ENCODE measurements around the gene CDH4. TPM values are rescaled to one million over a fixed set of nuclear protein-coding genes. Genes with fewer than 3 reads are reported as not detected.

The CDH4 gene
- total RNA-seq, 4 donors from 2014 or later, result not detected

GRCh38 chr20:61369731-61370520, 117.9 kb downstream of the CDH4 start:
- intact Hi-C loops (cut with DNase I; ENCODE audit: low total_unique reads) (no loop called here), in situ Hi-C loops (cut with MboI; ENCODE audit: low pct_ligation_motif_present in 1 of 4, low pct_unique_long_range_greater_than_20kb in 1 of 4, low sequenced_read_pairs in 3 of 4) (no loop called here)
- H3K27ac ChIP-seq, result no peak overlapping the region
- H3K27me3 ChIP-seq, result peaks cover 3% of the 10 kb centered on the region
- WGBS, 2 donors (ENCODE audit: low coverage in 1 of 2), result 71 to 81% methylated on average over 4 to 13 of the region's 13 CpGs
- no peak overlapping the region for H3K4me3 ChIP-seq
- DNase-seq, result no peak
- no peaks in the 10 kb centered on the region for H3K36me3 ChIP-seq
- no peak for TF ChIP-seq CTCF (IDR thresholded peaks at IDR 0.05)
- TF ChIP-seq EP300 (IDR thresholded peaks at IDR 0.05; ENCODE audit: low read depth), result no peak
- TF ChIP-seq POLR2AphosphoS5 (IDR thresholded peaks at IDR 0.05), result no peak
- no peak for TF ChIP-seq POLR2A (IDR thresholded peaks at IDR 0.05)
- H3K9me3 ChIP-seq, result no peaks in the 10 kb centered on the region
- no peaks in the 10 kb centered on the region for H3K4me1 ChIP-seq

DNA sequence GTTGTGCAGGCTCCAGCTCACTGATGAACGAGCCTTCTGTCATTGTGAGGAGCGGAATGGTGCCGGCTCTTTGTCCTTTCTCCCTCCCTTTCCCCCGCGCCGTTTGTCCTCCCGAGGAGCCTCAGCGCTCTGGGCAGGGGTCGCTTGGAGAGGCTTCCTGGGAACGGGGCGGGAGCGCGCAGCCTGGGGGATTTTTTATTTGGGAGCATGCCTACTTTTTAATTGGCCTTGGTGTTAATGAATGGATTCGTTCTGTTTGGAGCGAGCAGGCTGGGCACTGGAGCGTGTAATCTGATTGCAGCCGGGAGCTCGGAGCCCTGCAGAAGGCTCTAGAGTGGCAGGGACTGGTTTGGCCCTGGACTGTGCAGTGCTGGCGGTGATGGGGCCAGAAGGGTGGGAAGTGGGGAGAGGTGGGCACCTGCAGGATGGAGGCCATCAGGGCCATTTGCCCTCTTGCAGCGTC, 118.8 kb downstream of the CDH4 start:
- TF ChIP-seq POLR2AphosphoS5 (IDR thresholded peaks at IDR 0.05) (no peak), CTCF (IDR thresholded peaks at IDR 0.05) (no peak), EP300 (IDR thresholded peaks at IDR 0.05; ENCODE audit: low read depth) (no peak), POLR2A (IDR thresholded peaks at IDR 0.05) (no peak)
- Histone ChIP-seq H3K27me3 (peaks cover 3% of the 10 kb centered on the region), H3K4me3 (no peak overlapping the region), H3K27ac (no peak overlapping the region), H3K4me1 (no peaks in the 10 kb centered on the region), H3K9me3 (no peaks in the 10 kb centered on the region), H3K36me3 (no peaks in the 10 kb centered on the region)
- WGBS, 2 donors (ENCODE audit: low coverage in 1 of 2), result 0 to 62% methylated on average over 1 to 20 of the region's 20 CpGs
- intact Hi-C loops (cut with DNase I; ENCODE audit: low total_unique reads) (no loop called here), in situ Hi-C loops (cut with MboI; ENCODE audit: low pct_ligation_motif_present in 1 of 4, low pct_unique_long_range_greater_than_20kb in 1 of 4, low sequenced_read_pairs in 3 of 4) (no loop called here)
- no peak for DNase-seq

- intact Hi-C loops (cut with DNase I; ENCODE audit: low total_unique reads), result no loop called here
- Histone ChIP-seq H3K27ac (no peak overlapping the region), H3K4me1 (no peaks in the 10 kb centered on the region), H3K27me3 (peaks cover 3% of the 10 kb centered on the region), H3K4me3 (no peak overlapping the region), H3K9me3 (no peaks in the 10 kb centered on the region), H3K36me3 (no peaks in the 10 kb centered on the region)
- in situ Hi-C loops (cut with MboI; ENCODE audit: low pct_ligation_motif_present in 1 of 4, low pct_unique_long_range_greater_than_20kb in 1 of 4, low sequenced_read_pairs in 3 of 4), result no loop called here
- DNase-seq, result no peak
- 66% methylated on average over 22 of the region's 22 CpGs; no CpG with 5 or more reads in 1 of the 2 donors for WGBS, 2 donors (ENCODE audit: low coverage in 1 of 2)
- no peak for TF ChIP-seq EP300 (IDR thresholded peaks at IDR 0.05; ENCODE audit: low read depth)
- no peak for TF ChIP-seq POLR2A (IDR thresholded peaks at IDR 0.05)
- no peak for TF ChIP-seq CTCF (IDR thresholded peaks at IDR 0.05)
- no peak for TF ChIP-seq POLR2AphosphoS5 (IDR thresholded peaks at IDR 0.05)
These were observed 119.6 kb downstream of the CDH4 start for GRCh38 chr20:61371501-61372136.

DNA sequence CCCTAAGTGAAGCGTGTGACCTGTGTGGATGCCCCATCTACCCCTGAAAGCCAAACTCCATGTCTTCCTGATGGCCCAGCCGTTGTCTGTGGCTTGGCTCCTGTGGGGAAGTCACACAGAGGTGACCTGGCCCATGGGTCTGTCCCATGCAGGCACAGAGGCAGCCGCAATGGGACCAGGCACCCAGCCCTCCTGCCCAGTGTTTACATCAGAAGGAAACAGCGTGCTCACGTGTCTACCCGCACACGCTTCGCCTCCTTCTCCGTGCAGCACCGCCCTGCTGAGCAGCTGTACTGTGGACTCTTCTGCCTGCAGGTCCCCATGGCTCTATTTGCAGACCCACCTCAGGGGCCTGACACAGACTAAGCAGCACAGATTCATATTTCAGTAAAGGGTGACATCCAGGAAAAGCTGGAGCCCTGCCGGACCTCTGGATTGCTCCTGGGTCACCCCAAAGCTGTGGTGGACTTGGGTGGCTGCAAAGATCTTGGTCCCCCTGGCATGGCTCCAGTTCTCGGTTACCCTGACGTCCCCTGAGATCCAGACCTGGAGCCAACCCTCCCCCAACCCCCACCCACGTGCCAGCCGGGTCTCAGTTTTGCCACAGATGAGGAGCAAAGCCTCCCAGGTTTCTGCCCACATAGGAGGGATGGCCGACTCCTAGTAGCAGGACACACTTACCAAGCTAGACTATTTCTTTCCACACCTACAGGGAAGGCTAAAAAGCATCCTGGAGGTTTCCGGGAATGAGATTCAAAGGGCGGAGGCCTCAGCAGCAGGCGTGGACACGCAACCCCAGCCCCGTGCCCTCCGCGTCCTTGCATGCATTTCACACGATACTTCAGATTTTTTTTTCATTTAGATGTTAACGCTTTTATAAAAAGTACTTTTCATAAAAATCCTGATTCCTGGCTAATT, 120.3 kb downstream of the CDH4 start:
- WGBS, 2 donors (ENCODE audit: low coverage in 1 of 2), result 73 to 86% methylated on average over 7 to 24 of the region's 25 CpGs
- no peak overlapping the region for H3K27ac ChIP-seq
- H3K9me3 ChIP-seq, result no peaks in the 10 kb centered on the region
- no peak overlapping the region for H3K4me3 ChIP-seq
- intact Hi-C loops (cut with DNase I; ENCODE audit: low total_unique reads), result no loop called here
- H3K27me3 ChIP-seq, result peaks cover 3% of the 10 kb centered on the region
- H3K36me3 ChIP-seq, result no peaks in the 10 kb centered on the region
- TF ChIP-seq EP300 (IDR thresholded peaks at IDR 0.05; ENCODE audit: low read depth) (no peak), CTCF (IDR thresholded peaks at IDR 0.05) (no peak), POLR2AphosphoS5 (IDR thresholded peaks at IDR 0.05) (no peak), POLR2A (IDR thresholded peaks at IDR 0.05) (no peak)
- no peak for DNase-seq
- in situ Hi-C loops (cut with MboI; ENCODE audit: low pct_ligation_motif_present in 1 of 4, low pct_unique_long_range_greater_than_20kb in 1 of 4, low sequenced_read_pairs in 3 of 4), result no loop called here
- H3K4me1 ChIP-seq, result no peaks in the 10 kb centered on the region
